NCI-H1105 treated with DMSO at 0.1 percent for 48 hours (cell line): ENCODE results near the gene SPATA2.
A peak's percentile ranks its signal among the peaks of the same experiment; 100 is the strongest.
"Not testable (repeated sequence)": the region's sequence is repeated elsewhere in the genome, so short reads cannot be mapped to it uniquely, and the experiment has no call there.

Experiments used
- DNase-seq: peaks from one replicate; lab custom pipeline; 2025; lab: John Stamatoyannopoulos, UW

SPATA2 gene

GRCh38 chr20:49915380-49916145, at the start of gene SPATA2:
Gene SPATA2 (minus strand): TSS chr20:49915529. CDS start chr20:49908490, 7,039 bp downstream.
- DNase-seq, result peak; percentile 90

- no peak for DNase-seq
Measured at GRCh38 chr20:49961413-49961812, 46.1 kb upstream of the SPATA2 start.

GRCh38 chr20:49957089-49957938, 42.0 kb upstream of the SPATA2 start:
- DNase-seq, result not testable (repeated sequence)

- no peak for DNase-seq
Measured at GRCh38 chr20:49956689-49957088, 41.4 kb upstream of the SPATA2 start.

- not testable (repeated sequence) for DNase-seq
Measured at GRCh38 chr20:49955830-49956396, 40.6 kb upstream of the SPATA2 start.

GRCh38 chr20:49955167-49955566, 39.8 kb upstream of the SPATA2 start:
- no peak for DNase-seq

GRCh38 chr20:49951151-49951550, 35.8 kb upstream of the SPATA2 start:
- DNase-seq, result no peak

- DNase-seq, result no peak
Measured at GRCh38 chr20:49948809-49949507, 33.6 kb upstream of the SPATA2 start.

- no peak for DNase-seq
Measured at GRCh38 chr20:49948178-49948577, 32.8 kb upstream of the SPATA2 start.

- no peak for DNase-seq
Measured at GRCh38 chr20:49945701-49946477, 30.6 kb upstream of the SPATA2 start.

- no peak for DNase-seq
Measured at GRCh38 chr20:49945306-49945700, 30.0 kb upstream of the SPATA2 start.

- DNase-seq, result no peak
Measured at GRCh38 chr20:49942942-49943341, 27.6 kb upstream of the SPATA2 start.

- DNase-seq, result no peak
Measured at GRCh38 chr20:49942303-49942702, 27.0 kb upstream of the SPATA2 start.

- DNase-seq, result no peak
Measured at GRCh38 chr20:49941456-49941855, 26.1 kb upstream of the SPATA2 start.

GRCh38 chr20:49938173-49939163, 23.1 kb upstream of the SPATA2 start:
- no peak for DNase-seq

GRCh38 chr20:49937027-49937929, 21.9 kb upstream of the SPATA2 start:
- DNase-seq, result no peak

GRCh38 chr20:49936153-49937026, 21.1 kb upstream of the SPATA2 start, which contains the start of gene RNF114:
Gene RNF114 (plus strand): TSS chr20:49936397. CDS start chr20:49936413, 16 bp downstream.
- peak; percentile 88 for DNase-seq

- no peak for DNase-seq
Measured at GRCh38 chr20:49935746-49936152, 20.4 kb upstream of the SPATA2 start.
